RWPE1 (cell line): ENCODE data around the gene DNAAF5.

Experiments used
- CTCF ChIA-PET: fragments of 350-600 bp; sonication (Branson Sonifier 250); formaldehyde crosslinking; extraction: SDS; loops from one replicate; lab custom pipeline; 2021; lab: Yijun Ruan, JAX
- POLR2A ChIA-PET: fragments of 400-600 bp; formaldehyde crosslinking; extraction: SDS; loops from one replicate; lab custom pipeline; 2020; ENCODE audit warnings: antibody characterized with exemption; ENCODE audit not compliant: low non-redundant PET; lab: Yijun Ruan, JAX
- DNase-seq: peaks from one replicate; pipeline ENCODE4 v3.0.0; 2012; ENCODE audit warnings: low spot score
- H3K27ac ChIP-seq: fragments of 450-650 bp; 2 replicates; pipeline ENCODE4 v1.5.1; 2017
- CTCF ChIP-seq: fragments of 450-650 bp; conservative IDR thresholded peaks from 2 replicates; pipeline ENCODE4 v1.5.1; 2017; ENCODE audit warnings: low read depth, mild to moderate bottlenecking

The DNAAF5 gene

GRCh38 chr7:732094-732541 lies 5.6 kb downstream of the DNAAF5 start:
- DNase-seq, result peak; percentile 45
- peak overlapping the region; percentile 56 for H3K27ac ChIP-seq
- CTCF ChIA-PET, result interaction anchor here (0.6 to 1.2 kb wide), 4 partner anchors 11 to 399 kb away, joined by 3 to 5 read pairs (median 4); no protein-coding TSS in a partner anchor
- no peak for TF ChIP-seq CTCF
- POLR2A ChIA-PET, result no interaction called here

GRCh38 chr7:732556-732955 lies 6.1 kb downstream of the DNAAF5 start:
- POLR2A ChIA-PET, result no interaction called here
- peak overlapping the region; percentile 56 for H3K27ac ChIP-seq
- DNase-seq, result no peak
- TF ChIP-seq CTCF, result no peak
- CTCF ChIA-PET, result interaction anchor here (0.6 to 1.2 kb wide), 4 partner anchors 10 to 400 kb away, joined by 3 to 5 read pairs (median 4); no protein-coding TSS in a partner anchor

GRCh38 chr7:734214-734613 lies 7.7 kb downstream of the DNAAF5 start:
- POLR2A ChIA-PET, result no interaction called here
- DNase-seq, result no peak
- H3K27ac ChIP-seq, result no peak overlapping the region
- CTCF ChIA-PET, result interaction anchor here (0.7 kb wide), 1 partner anchor 585 kb away, joined by 3 read pairs; no protein-coding TSS in a partner anchor
- TF ChIP-seq CTCF, result no peak

GRCh38 chr7:734808-735207 lies 8.3 kb downstream of the DNAAF5 start:
- POLR2A ChIA-PET, result no interaction called here
- DNase-seq, result no peak
- no peak for TF ChIP-seq CTCF
- CTCF ChIA-PET, result no interaction called here
- no peak overlapping the region for H3K27ac ChIP-seq

- TF ChIP-seq CTCF, result no peak
- CTCF ChIA-PET, result interaction anchor here (0.7 kb wide), 1 partner anchor 438 kb away, joined by 3 read pairs; no protein-coding TSS in a partner anchor
- no peak for DNase-seq
- H3K27ac ChIP-seq, result no peak overlapping the region
- POLR2A ChIA-PET, result no interaction called here
Observed at GRCh38 chr7:738241-738640, 11.7 kb downstream of the DNAAF5 start.

- no peak for DNase-seq
- TF ChIP-seq CTCF, result no peak
- H3K27ac ChIP-seq, result no peak overlapping the region
- ChIA-PET POLR2A (no interaction called here), CTCF (no interaction called here)
Observed at GRCh38 chr7:738723-739454, 12.4 kb downstream of the DNAAF5 start.
